C4-2B (cell line): Measurements from ENCODE around the gene ELOVL6.

ENCODE experiments used
- H3K27ac ChIP-seq: fragments of 450-650 bp; 2 replicates; pipeline ENCODE4 v1.5.1; 2017
- CTCF ChIP-seq: fragments of 450-650 bp; conservative IDR thresholded peaks from 2 replicates; pipeline ENCODE4 v1.5.1; 2017; ENCODE audit warnings: mild to moderate bottlenecking
- ZFX ChIP-seq: fragments of 450-650 bp; IDR thresholded peaks from 2 replicates; pipeline ENCODE4 v1.6.1; 2017

Gene ELOVL6

GRCh38 chr4:110184140-110184790 is 14.2 kb downstream of the ELOVL6 start:
- H3K27ac ChIP-seq = no peak overlapping the region
- no peak for TF ChIP-seq ZFX
- no peak for TF ChIP-seq CTCF

- no peak for TF ChIP-seq ZFX
- TF ChIP-seq CTCF = no peak
- H3K27ac ChIP-seq = no peak overlapping the region
These were observed 14.8 kb downstream of the ELOVL6 start for GRCh38 chr4:110183643-110184042.

GRCh38 chr4:110183058-110183457 is 15.4 kb downstream of the ELOVL6 start:
- no peak overlapping the region for H3K27ac ChIP-seq
- TF ChIP-seq CTCF = no peak
- no peak for TF ChIP-seq ZFX

- TF ChIP-seq CTCF = no peak
- TF ChIP-seq ZFX = no peak
- H3K27ac ChIP-seq = no peak overlapping the region
These were observed 16.5 kb downstream of the ELOVL6 start for GRCh38 chr4:110181890-110182289.

GRCh38 chr4:110175634-110176033 is 22.8 kb downstream of the ELOVL6 start:
- TF ChIP-seq CTCF (no peak), ZFX (no peak)
- no peak overlapping the region for H3K27ac ChIP-seq

GRCh38 chr4:110172972-110173371 is 25.4 kb downstream of the ELOVL6 start:
- no peak overlapping the region for H3K27ac ChIP-seq
- TF ChIP-seq CTCF = no peak
- no peak for TF ChIP-seq ZFX

GRCh38 chr4:110171971-110172370 is 26.4 kb downstream of the ELOVL6 start:
- H3K27ac ChIP-seq = no peak overlapping the region
- TF ChIP-seq ZFX = no peak

- no peak overlapping the region for H3K27ac ChIP-seq
- TF ChIP-seq ZFX = no peak
- TF ChIP-seq CTCF = no peak
These were observed 27.6 kb downstream of the ELOVL6 start for GRCh38 chr4:110170861-110171260.
